GM12865 (cell line): ENCODE data around the gene TBC1D32.
"Not testable (repeated sequence)": the region's sequence is repeated elsewhere in the genome, so short reads cannot be mapped to it uniquely, and the experiment has no call there.

Experiments used
- DNase-seq: peaks from one replicate; pipeline ENCODE4 v3.0.0; 2010; ENCODE audit warnings: low read depth
- H3K4me3 ChIP-seq: 2 replicates; pipeline ENCODE4 v1.5.1; 2011; ENCODE audit warnings: mild to moderate bottlenecking, low read depth, low read length, control low read depth
- TF ChIP-seq, protein P1 (sequence below): IDR thresholded peaks from 2 replicates; pipeline ENCODE4 v1.5.1; 2011; ENCODE audit warnings: low read length, control low read depth, low read depth, inconsistent platforms; ENCODE audit not compliant: insufficient read depth; ENCODE audit errors: missing control alignments

TBC1D32 gene

DNA sequence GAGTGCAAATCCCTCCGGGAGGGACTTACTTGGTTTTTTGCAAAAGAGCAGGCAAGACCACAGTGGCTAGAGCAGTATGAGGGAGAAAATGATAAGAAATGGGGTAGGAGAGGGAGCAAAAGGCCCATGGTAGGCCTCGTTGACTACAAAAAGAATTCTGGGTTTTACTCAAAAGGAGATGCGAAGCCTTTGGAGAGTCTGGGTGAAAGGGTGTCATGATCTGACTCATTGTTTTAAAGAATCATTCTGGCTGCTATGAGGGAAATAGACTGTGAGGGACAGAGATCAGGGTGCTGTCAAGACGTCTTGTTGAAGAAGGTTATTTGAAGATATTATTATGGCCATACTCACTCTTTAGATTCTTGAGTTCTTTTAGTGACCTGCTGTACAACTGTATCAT lies 13.0 kb downstream of the TBC1D32 start:
- TF ChIP-seq, protein P1, sequence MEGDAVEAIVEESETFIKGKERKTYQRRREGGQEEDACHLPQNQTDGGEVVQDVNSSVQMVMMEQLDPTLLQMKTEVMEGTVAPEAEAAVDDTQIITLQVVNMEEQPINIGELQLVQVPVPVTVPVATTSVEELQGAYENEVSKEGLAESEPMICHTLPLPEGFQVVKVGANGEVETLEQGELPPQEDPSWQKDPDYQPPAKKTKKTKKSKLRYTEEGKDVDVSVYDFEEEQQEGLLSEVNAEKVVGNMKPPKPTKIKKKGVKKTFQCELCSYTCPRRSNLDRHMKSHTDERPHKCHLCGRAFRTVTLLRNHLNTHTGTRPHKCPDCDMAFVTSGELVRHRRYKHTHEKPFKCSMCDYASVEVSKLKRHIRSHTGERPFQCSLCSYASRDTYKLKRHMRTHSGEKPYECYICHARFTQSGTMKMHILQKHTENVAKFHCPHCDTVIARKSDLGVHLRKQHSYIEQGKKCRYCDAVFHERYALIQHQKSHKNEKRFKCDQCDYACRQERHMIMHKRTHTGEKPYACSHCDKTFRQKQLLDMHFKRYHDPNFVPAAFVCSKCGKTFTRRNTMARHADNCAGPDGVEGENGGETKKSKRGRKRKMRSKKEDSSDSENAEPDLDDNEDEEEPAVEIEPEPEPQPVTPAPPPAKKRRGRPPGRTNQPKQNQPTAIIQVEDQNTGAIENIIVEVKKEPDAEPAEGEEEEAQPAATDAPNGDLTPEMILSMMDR = no peak
- no peak overlapping the region for H3K4me3 ChIP-seq
- no peak for DNase-seq

DNA sequence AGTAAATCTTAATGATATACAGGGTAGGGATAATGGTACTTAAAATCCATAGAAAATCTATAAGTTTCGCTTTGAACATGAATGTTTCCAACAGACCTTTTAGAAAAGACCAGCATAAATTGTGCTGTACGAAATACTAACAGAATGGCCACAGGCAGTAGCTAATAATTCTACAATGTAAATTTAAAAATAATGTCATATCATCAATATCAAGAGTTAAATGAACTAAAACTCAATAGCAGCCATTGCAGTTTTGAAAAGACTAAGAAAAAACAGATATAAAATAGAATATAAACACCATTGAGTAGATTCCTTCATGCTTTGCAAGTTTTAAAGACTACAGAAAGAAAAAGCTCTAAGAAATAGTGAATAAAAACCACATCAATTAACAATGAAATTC lies 14.7 kb downstream of the TBC1D32 start:
- no peak overlapping the region for H3K4me3 ChIP-seq
- no peak for DNase-seq
- TF ChIP-seq, protein P1 = no peak

DNA sequence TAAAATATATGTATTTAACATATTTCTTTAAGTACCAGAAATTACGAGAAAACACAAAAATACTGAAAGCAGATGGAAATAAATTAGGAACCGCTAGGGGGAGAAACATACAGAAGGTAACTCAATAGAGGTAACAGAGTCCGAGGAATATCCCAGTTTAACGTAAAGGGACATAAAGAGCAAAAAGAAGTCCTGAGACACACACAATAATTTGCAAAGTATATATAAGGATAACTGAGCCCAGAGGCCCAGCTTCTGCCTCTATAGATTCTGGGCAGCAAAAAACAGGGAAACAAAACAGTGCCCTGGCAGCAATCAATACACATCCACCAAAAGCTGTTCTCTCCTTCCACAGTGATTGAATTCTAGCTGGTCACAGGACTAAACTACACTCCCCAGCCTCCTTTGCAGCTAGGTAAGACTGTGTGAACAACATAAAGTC lies 15.1 kb downstream of the TBC1D32 start:
- H3K4me3 ChIP-seq = no peak overlapping the region
- TF ChIP-seq, protein P1 = peak; percentile 26
- DNase-seq = no peak

DNA sequence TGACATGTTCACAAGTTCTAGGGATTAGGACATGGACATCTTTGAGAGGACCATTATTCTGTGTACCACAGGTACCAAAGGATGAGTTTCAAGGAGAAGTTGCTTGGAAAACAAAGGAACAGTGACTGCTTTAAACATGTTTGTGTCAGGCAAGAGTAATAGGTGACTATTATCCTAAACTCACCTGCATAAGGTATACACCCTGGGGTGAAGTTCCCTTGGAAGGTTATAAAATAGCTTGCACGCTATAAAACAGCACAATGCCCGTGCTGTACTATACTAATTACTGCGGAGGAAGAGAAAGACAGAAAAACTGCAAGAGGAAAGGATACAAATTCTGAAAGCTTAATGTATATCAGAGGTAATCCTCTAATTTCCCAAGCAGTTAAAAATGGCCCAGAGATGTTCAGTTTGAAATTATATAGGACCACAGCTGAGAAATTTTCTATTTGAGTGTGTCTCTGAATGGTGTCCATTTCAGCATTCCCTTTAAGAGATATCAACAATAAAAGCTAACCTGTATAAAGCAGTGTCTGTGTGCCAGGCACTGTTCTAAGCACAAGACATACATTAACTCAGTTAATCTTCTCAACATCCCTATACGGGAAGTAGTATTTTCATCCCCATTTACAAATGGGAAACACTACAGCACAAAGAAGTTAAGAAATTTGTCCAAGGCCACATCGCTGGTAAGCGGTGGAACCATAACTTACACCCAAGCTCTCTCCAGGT lies 19.7 kb downstream of the TBC1D32 start:
- TF ChIP-seq, protein P1 = no peak
- no peak for DNase-seq
- no peak overlapping the region for H3K4me3 ChIP-seq

DNA sequence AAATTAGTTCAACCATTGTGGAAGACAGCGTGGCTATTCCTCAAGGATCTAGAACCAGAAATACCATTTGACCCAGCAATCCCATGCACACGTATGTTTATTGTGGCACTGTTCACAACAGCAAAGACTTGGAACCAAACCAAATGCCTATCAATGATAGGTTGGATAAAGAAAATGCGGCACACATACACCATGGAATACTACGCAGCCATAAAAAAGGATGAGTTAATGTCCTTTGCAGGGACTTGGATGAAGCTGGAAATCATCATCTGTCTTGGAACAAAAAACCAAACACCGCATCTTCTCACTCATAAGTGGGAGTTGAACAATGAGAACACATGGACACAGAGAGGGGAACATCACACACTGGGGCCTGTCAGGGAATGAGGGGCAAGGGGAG lies 22.5 kb downstream of the TBC1D32 start:
- H3K4me3 ChIP-seq = not testable (repeated sequence)

DNA sequence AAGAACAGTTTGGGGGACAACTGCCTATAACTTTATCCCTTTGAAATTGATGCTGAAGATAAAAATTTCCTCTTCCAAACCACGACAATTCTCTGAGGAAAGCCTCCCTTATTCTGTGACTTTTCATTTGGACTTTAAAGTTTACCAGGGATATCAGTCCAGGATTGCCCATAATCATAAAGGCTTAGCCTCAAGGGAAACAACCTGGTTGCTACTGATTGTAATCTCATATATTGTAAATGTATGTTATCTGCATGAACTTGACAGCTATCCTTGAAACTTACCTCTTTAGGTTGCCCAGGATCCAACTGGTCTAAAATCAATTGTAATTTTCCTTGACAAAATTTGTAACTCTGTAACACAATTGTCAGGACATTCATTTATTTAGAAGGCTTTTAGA lies 23.8 kb downstream of the TBC1D32 start:
- H3K4me3 ChIP-seq = no peak overlapping the region
- no peak for DNase-seq
- TF ChIP-seq, protein P1 = no peak

More for the DNA sequence above, 22.5 kb downstream of the TBC1D32 start:
- not testable (repeated sequence) for DNase-seq

DNA sequence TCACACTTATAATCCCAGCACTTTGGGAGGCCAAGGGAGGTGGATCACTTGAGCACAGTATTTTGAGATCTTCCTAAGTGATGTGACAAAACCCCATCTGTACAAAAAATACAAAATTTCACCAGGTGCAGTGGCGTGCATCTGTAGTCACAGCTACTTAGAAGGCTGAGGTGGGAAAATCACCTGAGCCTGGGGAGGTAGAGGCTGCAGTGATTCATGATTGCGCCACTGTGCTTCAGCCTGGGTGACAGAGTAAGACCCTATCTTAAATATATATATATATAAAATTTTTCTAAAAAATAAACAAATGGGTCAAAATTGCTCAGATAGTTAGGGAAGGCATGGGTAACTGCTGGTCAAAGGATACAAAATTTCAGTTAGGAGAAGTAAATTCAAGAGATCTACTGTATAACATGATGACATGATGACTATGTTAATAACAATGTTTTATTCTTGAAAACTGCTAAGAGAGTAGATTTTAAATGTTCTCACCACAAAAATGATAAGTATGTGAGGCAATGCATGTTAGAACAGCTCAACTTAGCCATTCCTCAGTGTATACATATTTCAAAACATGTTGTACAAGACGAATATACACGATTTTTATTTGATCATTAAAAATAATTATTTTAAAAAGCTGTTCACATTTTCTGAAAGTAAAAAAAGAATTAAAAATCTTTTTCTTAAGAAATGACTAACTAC lies 24.4 kb downstream of the TBC1D32 start:
- TF ChIP-seq, protein P1 = no peak
- no peak for DNase-seq
- no peak overlapping the region for H3K4me3 ChIP-seq
